ACHN (cell line): Measurements from ENCODE around the gene VEZT.
"Not testable (repeated sequence)": the region's sequence is repeated elsewhere in the genome, so short reads cannot be mapped to it uniquely, and the experiment has no call there.

Experiments used
- DNase-seq: peaks from one replicate; pipeline ENCODE4 v3.0.0-alpha.2; 2015
- in situ Hi-C: cut with HindIII; loops from 2 replicates; pipeline ENCODE4 v1.10.0; 2017; ENCODE audit warnings: low sequenced_read_pairs, low pct_ligation_motif_present, low pct_unique_long_range_greater_than_20kb

VEZT gene

DNA sequence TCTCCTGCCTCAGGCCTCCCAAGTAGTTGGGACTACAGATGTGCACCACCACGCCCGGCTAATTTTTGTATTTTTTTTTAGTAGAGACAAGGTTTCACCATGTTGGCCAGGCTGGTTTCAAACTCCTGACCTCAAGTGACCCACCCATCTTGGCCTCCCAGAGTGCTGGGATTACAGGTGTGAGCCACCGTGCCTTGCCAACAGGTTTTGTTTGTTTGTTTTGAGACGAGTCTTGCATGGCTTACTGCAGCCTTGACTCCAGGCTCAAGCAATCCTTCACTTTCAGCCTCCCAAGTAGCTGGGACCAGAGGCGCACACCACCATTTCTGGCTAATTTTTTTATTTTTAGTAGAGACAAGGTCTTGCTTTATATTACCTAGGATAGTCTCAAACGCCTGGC, 23.5 kb downstream of the VEZT start:
- in situ Hi-C loops, DNase-seq: not testable (repeated sequence)

DNA sequence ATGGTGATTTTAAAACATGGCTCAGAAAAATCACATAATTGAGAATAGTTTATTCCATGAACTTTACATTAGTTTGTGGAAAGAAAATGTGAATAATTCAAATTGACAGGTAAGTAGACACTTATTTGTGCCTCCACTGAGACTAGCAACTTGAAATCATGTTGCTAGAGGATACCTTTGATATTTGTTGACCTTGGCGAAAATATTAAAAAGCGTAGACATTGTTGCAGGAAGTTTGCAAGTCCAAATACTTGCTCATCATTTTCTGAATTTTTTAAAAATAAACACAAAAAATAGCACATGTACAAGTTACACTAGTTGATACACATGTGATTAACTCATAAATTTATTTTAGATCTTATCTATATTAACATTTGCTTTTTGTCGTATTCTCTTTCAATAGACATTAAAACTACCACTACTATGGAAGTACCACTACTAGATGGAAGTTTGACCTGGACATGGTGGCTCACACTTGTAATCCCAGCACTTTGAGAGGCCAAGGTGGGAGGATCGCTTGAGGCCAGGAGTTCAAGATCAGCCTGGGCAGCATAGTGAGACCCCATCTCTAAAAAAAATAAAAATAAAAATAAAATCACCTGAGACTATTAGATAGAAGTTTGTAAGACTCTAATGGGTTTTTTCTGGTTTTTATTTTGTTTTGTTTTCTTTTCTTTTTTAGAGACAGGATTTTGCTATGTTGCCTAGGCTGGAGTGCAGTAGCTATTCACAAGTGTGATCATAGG, 24.3 kb downstream of the VEZT start:
- no peak for DNase-seq
- in situ Hi-C loops = no loop called here

DNA sequence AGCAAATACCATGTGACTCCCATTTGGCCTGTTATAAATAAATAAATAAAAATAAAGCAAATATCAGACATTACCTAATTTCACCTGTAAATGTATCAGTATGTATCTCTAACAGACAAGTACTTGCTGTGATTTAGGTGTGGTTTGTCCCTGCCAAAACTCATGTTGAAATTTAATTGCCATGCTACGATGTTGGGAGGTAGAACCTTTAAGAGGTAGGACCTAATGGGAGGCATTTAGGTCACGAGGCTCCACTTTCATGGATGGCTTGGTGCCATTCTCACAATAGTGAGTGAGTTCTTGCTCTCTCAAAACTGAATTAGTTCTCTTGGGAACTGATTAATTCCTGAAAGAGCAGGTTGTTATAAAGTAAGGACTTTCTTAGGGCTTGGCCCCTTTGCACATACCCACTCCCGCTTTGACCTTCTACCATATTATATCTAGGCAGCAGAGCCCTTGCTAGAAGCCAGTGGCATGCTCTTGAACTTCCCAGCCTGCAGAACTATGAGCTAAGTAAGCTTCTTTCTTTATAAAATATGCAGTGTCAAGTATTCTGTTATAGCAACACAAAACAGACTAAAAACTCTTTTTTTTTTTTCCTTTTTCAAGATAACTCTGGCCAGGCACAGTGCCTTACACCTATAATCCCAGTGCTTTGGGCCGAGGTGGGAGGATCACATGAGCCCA, 26.0 kb downstream of the VEZT start:
- in situ Hi-C loops = no loop called here
- no peak for DNase-seq

- no peak for DNase-seq
- in situ Hi-C loops = no loop called here
Observed at GRCh38 chr12:95244350-95244749, 26.7 kb downstream of the VEZT start.

- DNase-seq = no peak
- in situ Hi-C loops = no loop called here
Observed at GRCh38 chr12:95248095-95248494, 30.5 kb downstream of the VEZT start.

GRCh38 chr12:95248604-95249360, 31.2 kb downstream of the VEZT start:
- in situ Hi-C loops = no loop called here

DNA sequence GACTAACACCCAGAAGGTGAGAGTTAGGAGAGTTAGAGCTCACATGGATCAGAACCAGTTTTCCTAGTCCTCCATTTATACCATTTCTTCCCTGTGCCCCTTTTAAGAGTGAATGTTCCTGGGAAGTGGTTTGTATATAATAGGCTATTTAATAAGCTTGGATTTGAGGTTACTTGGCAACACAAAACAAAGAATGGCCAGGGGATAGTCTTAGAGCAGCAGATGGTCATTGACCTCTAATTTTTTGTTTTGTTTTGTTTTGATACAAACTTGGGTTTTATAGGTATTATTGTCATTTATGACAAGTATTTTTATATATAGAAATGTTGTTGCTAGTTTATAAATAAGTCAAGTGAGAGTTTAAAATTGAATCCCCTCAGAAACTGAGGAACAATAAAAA, 35.8 kb downstream of the VEZT start:
- in situ Hi-C loops = no loop called here
- DNase-seq = no peak

More at GRCh38 chr12:95248604-95249360, 31.2 kb downstream of the VEZT start:
- no peak for DNase-seq

DNA sequence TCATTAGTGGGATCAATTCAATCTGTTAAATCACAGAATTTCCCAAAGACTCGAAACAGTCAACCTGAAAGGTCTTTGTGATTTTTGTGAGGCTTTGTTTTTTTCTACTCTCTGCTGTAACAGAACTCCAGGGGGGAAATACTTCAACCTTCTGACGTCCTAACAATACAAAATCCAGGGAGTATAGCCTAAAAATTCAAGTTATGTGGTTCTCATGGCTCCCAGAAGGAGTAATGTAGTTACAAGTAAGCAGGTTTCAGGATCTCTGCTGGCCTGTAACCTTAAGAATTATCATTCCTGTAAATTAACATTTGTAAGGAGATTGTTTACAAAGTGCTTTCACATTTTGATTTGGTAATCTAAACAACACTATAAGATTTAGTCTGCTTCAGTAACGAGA, 39.9 kb downstream of the VEZT start:
- no peak for DNase-seq
- in situ Hi-C loops = no loop called here

GRCh38 chr12:95258151-95258550, 40.5 kb downstream of the VEZT start:
- in situ Hi-C loops = no loop called here
- no peak for DNase-seq

DNA sequence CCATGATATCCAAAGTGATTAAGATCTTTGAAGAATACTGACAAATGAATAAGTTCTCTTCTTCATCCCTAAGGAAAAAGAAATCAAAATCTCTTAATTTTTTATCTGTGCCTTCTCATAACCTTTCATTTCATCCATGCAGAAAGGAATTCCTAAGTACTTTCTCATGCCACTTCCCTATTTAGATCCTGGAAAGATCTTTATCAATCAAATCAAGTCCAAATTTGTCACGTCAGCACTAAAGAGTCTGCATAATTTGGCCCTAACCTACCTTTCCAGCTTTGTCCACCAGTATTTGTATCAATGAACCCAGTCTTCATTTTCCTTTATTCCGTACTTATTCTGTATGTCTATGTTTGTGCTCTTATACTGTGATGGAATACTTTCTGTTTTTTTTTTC, 41.2 kb downstream of the VEZT start:
- in situ Hi-C loops = no loop called here

GRCh38 chr12:95259368-95259767, 41.8 kb downstream of the VEZT start:
- in situ Hi-C loops = no loop called here
- DNase-seq = no peak

More for the DNA sequence above, 41.2 kb downstream of the VEZT start:
- DNase-seq = no peak

DNA sequence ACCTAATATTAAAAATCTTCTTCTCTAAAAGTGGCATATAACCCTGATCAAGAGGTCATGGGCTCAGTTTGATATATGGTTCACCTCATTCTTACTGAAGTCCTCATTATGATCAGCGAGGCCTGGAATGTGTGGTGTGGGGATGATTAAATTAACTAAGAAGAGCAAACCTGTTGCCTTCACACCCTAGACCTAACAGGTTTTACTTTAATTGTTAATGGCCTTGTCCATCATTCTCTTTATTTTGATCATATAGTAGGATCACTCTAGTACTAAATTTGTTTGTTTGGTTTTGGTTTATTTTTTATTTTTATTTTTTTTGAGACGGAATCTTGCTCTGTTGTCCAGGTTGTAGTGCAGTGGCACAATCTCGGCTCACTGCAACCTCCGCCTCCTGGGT, 43.5 kb downstream of the VEZT start:
- DNase-seq = no peak
- in situ Hi-C loops = no loop called here

GRCh38 chr12:95262808-95263207, 45.2 kb downstream of the VEZT start:
- DNase-seq = no peak
- in situ Hi-C loops = no loop called here

- no peak for DNase-seq
- in situ Hi-C loops = no loop called here
Observed at GRCh38 chr12:95265765-95266164, 48.2 kb downstream of the VEZT start.

DNA sequence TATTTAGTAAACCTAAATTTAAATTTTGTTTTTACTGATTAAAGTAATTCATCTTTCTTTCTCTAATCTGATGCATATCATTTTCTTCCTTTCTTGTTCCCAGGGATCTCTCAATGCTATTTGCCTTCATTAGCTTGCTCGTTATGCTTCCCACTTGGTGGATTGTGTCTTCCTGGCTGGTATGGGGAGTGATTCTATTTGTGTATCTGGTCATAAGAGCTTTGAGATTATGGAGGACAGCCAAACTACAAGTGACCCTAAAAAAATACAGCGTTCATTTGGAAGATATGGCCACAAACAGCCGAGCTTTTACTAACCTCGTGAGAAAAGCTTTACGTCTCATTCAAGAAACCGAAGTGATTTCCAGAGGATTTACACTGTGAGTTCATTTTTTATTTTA, 48.6 kb downstream of the VEZT start:
- DNase-seq = no peak
- in situ Hi-C loops = no loop called here

GRCh38 chr12:95269892-95270291, 52.3 kb downstream of the VEZT start:
- no peak for DNase-seq
- in situ Hi-C loops = no loop called here

- no peak for DNase-seq
- in situ Hi-C loops = no loop called here
Observed at GRCh38 chr12:95271465-95271864, 53.9 kb downstream of the VEZT start.

GRCh38 chr12:95277139-95277538, 59.5 kb downstream of the VEZT start:
- no peak for DNase-seq
- in situ Hi-C loops = no loop called here

DNA sequence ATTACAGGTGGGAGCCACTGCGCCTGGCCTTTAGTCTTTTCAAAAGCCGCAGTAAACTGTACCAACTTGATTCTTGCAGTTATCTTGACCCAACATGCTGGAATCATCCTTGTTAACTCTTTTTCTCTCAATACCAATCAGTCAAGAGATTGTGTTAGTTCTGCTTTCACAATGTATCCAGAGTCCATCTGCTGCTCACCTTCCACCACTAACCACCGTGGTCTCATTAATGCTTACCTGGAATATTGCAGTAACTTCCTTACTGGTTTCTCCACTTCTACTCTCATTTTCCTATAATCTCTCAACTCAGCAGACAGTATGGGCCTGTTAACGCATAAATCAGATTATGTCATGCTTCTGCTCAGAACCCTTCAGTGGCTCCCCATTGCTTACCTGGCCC, 62.2 kb downstream of the VEZT start:
- no peak for DNase-seq
- in situ Hi-C loops = no loop called here
